NCI-H2029 treated with DMSO at 0.1 percent for 48 hours (cell line): Measurements from ENCODE around the gene ALK.

Experiments used
- DNase-seq: peaks from one replicate; lab custom pipeline; 2025; lab: John Stamatoyannopoulos, UW

Gene ALK

DNA sequence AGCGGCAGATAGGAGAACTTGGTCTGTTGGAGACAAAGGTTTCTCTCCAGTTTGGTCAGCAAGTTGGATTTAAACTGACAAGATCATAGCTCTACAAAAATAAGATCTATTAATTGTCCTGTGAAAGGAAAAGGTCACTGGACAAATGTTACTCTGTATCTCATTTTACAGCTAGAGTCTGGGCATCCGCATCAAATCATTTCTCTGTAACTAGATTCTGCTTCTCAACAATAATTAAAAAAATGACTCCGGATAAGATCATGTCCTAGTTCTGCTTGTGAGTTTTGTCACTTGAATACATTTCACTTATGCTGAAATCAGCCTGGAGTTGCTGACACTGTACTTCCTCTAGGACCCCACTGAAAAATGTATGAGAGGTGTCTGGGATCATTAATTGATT lies 310.8 kb downstream of the ALK start:
- DNase-seq = no peak

DNA sequence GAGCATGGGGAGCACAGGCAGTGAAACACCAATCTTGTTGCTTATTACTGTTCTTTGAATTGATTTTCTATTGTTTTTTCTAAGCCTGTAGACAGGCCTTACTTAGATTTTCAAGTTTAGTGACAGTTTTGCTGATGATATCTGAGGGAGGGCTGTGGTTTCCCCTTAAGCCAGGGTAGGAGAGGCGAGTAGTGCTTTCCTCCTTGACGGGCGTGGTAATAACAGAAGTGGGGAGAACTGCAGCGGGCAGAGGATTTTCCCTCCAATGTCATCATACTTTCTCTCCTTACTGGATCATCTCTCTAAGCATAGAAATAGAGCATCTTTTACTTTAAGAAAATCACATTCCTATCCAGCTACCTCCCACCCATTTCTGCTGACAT lies 314.4 kb downstream of the ALK start:
- DNase-seq = no peak

DNA sequence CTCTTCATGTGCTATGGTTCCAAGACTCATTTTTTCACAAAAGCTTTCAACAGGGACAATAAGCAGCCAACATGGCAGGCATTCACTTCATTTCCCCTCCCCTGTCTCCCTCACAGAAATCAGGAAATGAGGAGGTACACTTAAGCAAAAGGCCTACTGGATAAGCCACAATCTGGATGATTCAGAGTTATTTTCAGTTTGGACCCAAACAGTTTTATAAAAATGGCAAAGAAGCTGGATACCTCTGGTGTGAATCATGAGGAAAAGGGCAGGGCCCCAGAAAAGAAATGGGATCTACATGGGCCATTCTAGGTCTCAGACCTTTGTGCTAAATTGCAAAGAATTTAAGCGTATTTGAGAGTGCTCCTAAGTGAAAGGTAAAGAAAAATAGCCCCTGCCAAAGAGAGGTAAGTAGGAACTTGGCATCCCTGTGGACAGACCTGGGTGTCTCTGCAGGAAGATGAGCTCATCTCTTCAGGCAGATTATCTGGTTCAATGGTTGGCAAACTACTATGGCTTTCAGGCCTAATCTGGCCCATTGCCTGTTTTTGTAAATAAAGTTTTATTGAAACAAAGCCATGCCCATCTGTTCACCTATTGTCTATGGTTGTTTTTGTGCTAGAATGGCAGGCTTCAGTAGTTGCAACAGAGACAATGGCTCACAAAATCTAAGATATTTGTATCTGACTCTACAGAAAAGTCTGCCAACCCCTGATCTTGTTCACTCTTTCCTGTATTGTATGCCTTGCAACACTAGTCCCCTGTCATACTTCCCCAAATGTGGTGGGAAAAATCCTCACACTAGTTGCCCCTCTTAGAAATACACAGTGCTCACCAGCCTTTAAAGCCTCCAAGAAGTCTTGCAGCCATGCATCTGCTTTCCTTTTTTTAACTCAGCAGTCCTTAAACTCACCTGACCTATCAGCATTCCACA lies 315.0 kb downstream of the ALK start:
- DNase-seq = no peak

DNA sequence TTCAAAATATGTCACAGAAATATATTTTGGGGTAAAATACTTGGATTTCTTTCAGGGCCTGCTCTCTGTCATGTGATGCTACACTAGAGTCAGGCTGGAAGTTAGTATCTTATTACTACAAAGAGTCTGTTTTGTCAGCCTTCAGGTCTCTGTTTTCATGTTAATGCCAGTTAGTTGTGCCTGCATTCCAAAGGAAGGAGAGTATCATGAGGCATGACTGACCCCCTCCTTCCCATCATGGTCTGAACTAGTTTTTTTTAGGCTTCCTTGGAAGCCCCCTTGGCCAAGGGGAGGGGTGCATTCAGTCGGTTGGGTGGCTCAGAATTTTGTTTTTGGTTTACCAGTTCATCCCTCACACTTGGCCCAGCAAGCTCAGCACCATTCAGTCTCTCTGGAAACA lies 318.0 kb downstream of the ALK start:
- DNase-seq = no peak

DNA sequence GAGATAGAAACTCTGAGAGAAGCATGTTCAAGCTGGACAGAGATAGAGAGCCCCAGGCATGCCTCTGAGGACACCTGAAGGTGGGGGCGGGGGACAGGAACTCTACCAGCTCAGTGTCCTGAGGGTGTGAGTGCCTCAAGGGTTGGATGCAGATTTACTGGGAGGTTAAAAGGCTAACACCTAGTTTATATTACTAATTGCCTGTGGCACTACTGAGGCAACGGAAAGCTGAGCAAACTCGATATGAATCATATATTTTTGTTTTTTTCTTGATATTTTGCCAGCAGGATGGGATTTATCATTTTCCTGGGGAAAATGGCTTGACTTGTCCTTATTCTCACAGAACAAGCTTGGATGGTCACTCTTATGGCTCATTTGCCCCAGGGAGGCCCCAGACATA lies 319.5 kb downstream of the ALK start:
- DNase-seq = no peak

DNA sequence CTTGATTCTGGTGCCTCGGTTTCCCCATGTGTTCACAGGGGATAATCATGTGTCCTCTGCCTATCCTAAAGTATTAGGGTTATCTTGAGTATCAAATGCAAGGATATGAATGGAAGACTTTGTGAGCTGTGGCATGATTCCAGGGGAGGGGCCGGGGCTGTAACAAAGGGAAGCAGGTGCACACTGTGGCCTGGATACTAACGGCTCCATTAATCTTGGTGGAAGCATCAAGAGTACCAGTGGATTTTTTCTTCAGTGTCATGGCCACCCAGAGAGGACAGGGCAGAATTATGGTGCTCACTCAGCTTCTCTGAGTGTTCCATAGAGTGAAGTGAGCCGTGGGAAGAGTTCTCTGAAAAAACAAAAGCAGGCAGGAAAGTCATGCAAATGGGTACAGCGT lies 320.1 kb downstream of the ALK start:
- DNase-seq = no peak

DNA sequence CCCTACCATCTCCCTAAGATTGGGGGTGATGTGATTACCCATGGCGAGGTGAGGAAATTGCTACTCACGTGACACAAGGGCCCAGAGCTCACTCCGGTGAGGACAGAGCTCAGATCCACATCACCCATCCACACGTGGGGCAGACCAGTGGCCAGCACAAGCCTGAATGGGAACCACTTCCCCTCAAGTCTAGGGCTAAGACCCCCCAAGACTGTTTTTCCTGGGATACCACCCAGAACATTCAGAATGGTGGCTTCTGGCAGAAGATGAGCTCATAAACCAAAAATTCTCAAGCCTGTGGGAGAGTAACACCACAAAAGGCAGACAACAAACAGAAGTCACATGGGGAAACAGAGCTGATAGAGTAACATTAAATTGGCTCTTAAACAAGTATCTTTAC lies 321.4 kb downstream of the ALK start:
- DNase-seq = no peak

DNA sequence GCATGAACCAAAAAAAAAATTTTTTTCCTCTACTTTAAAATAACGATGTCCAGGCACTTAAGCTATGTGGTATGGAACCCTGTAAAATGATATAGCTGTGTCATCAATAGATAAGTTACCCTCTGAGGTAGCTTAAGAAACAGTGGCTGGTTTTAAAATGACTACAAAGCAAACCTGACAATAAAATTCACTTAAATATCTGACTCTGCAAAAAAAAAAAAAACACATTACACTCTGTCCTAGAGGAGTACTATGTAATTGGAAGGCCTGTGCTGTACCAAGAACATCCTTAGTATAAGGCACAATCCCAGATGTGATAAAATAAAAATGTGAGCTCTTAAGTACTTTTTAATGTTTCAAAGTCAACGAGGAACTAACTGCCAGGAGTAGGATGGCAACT lies 322.4 kb downstream of the ALK start:
- no peak for DNase-seq

DNA sequence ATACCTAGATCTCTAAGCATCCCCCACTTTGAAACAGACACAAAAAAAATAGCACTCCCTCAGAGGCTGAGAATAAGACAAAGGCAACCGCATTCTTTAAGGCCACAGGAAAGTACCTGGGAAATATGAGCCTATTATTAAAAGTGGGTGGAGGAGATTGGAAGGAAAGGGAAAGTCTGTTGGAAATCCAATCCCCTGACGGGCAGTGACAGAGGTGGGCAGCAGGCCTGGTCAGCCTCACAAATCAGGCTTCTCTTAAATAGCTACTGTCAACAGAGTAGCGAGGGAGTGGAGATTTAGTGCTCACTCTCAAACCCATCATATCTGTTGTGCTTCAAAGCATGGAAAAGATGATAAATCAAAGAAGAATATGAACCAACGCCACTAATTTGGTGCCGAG lies 324.4 kb downstream of the ALK start:
- DNase-seq = no peak

DNA sequence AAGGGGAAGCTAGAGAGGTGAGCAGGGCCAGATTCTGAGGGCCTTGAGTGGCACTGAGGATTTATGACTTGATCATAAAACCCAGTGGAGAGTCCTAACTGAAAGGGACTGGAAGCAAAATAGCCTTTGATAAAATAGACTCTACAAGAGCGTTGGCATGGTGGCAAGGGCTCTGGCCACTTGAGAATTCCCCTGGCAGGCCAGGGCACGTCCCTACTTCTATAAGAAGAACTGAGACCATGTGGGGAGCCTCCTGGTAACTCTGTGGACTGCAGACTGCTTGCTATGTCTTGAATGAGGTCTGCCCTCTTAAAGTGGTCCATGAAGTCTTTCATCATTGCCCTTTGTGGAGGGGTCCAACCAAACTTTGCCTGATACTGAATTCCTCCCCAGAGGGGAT lies 324.8 kb downstream of the ALK start:
- no peak for DNase-seq

DNA sequence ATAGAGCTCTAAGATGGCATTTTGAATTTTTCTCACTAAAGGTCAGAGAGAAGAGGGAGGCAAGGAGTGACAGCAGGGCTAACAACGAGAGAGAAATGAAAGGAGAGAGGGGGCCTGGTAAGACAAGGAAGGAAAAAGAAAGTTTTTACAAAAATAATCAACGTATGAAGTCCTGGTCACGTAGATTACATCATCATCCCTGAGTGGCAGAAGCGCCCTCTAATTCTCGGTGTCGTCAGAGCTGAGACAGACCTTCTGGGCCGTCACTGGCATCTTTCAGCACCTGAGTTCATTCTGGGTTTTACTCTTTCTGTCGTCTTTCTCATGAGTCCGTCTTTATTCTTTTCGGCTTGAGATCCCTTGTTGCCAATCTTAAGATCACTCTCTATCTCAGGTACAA lies 329.8 kb downstream of the ALK start:
- no peak for DNase-seq

DNA sequence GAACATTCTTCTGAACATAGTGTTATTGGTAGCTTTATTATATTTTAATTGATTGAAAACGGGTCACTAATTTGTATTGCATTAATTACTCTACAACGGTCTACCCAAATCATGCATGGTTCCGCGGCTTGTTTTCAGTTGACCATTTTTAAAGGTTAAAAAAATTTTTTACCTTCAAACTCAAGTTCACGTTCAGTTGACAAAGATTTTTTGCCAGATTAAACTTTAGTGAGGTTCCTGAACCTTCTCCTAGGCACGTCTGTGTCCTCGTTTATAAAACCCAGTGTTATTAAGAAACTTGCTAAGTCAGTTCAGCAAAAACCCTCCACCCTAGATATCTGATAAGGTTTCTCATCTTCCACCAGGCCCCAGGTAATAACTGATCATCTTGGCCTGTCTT lies 331.2 kb downstream of the ALK start:
- no peak for DNase-seq

DNA sequence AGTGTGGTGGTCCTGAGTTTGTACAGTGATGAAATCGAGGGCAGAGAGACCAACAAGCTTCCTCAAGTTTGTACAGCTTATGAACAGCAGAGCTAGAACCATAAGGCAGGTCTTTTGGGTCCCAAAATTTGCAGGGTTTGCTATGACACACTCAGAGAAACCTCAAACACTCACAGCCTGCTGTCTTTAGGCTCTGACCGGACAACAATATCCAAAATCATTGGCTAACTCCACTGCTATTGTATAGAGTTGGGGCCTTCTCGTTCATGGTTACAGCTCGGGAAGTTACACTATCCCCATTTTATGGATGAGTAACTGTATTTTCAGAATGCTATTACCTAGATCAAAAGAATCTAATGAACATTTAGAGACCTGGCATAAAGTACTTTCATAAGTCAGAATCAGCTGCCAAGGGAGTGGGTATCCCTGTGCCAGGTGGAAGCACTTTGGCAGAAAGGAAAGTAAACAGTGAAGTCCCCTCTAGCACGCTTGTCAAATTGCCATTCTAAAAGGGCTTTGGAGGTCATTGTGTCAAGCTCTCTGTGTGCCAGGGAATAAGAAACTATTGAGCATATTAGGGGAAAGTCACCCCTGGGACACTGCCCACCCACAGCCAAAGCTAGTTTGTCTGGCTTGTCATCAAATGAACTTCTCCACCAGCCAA lies 331.8 kb downstream of the ALK start:
- no peak for DNase-seq

DNA sequence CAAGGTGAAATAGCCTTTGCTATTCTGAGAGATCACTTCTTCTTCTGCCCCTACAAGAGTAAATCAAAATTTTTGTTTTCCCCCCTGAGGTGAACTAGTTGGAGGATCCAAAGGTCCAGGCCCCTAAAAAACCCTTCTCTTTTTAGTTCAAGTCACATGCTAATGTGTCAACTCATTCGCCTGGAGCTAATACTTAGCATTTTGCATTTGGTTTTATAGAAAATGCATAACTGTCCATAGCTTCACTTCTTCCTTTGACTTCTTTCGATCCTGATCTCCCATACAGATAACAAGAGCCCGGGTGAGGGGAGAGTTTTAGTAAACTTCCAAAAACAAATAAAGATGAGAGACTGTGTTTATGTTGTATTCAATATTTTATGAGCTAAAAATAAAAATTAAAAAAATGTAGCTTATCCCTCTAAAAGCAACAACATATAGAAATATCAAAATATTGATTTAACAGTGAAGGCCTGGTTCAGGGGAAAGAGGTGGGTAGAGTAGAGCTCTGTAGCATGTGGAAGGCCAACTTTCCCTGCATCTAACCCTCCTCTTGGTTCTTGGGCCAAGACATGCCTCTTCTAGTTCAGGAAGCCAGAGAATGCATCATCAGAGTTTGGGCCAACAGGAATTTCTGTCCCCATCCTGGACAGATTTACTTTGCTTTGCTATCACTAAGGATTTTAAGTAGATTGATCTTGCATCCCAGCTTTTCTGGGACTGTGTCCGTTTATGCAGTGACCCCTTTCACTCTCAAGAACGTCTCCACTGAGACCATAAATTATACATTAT lies 333.8 kb downstream of the ALK start:
- no peak for DNase-seq

DNA sequence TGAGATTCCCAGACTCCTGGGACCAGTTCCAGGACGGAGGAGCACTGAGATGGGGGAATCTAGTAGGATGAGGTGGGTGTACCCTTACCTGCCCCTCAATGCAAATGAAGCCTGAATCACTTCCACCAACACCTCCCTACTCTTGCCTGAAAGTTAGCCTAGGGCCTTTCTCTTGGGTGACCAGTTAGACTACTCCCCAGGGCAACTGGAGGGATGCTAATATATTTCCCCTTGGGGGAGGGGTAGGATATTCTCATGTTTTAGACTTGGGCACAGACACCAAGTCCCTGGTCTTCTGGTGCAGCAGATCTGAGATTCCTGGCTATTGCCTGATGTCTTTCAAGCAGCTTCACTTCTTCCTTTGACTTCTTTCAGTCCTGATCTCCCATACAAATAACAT lies 334.5 kb downstream of the ALK start:
- no peak for DNase-seq

DNA sequence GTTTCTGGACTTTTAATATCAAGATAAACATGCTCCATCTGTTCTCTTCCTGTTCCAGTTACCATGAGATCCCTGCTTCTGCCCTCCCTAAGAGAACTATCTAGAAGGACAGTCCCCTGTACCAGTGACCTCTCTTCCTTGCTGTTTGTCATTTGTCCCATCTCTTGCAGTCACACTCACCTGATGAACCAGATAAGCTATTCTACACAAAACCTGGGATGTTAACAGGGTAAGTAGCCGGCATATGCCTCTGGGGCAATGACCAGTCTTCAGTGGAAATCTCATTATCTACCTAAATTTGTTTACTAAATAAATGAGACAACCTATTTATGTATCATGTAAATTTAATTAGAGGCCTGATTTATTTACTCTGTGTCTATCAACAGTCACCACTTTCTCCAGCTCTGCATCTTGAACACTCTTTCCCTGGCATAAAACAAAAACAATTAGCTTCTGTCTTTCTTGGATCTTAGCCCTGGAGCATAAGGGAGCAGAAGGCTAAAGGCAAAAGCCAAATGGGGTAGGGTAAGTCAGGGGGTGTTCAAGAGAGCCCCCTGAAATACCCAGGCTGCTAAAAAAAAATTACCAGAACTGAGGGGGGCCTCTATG lies 337.7 kb downstream of the ALK start:
- no peak for DNase-seq

DNA sequence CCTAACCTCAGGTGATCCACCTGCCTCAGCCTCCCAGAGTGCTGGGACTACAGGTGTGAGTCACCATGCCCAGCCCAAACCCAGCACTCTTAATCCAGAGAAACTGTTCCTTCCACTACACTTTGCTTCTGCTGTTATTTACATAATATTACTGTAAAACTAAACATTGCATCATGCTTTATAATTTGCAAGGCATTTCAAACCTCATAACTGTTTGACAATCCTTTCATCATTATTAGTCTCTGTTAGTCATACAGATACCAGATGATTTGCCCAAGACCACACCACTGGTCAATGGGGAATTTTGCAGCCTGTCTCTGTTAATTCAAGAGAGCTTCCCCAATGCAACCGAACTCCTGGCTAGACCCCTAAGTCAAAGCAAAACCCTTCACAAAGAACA lies 338.3 kb downstream of the ALK start:
- no peak for DNase-seq

DNA sequence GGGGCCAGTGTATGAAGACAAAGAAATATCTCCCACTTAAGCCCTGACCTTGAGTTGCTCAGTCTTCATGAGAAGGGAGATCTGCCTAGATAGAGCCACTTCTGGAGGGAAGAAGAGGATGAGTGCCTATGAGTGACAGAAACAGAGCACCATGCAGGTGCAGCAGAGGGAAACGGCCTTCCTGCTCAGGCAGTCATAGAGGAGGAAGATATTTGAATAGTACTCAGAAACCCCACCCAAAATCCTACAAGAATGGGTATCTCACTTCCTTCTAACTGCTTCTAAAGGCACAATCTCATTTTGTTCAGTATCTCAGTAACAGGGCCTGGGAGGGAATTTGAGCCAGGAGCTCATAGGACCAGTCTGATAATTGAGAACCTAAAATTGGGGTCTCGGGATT lies 339.3 kb downstream of the ALK start:
- no peak for DNase-seq

DNA sequence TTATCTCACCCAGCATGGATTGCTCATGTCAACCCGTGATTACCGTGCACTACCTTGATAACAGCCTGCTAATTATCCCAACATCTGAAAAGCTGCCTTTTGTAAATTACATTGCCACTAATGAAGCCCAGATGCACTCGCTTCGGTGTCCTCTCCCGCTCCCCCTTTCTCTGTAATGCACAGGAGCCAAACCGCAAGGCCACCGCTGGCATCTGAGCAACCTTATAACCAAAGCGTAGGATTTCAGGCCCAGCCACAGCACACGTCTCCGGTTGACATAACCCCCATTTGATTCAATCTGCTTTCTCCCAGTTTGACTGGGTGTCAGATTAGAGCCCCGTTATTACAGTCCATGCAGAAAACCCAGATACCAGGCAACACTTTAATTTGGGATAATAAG lies 341.2 kb downstream of the ALK start:
- DNase-seq = no peak

DNA sequence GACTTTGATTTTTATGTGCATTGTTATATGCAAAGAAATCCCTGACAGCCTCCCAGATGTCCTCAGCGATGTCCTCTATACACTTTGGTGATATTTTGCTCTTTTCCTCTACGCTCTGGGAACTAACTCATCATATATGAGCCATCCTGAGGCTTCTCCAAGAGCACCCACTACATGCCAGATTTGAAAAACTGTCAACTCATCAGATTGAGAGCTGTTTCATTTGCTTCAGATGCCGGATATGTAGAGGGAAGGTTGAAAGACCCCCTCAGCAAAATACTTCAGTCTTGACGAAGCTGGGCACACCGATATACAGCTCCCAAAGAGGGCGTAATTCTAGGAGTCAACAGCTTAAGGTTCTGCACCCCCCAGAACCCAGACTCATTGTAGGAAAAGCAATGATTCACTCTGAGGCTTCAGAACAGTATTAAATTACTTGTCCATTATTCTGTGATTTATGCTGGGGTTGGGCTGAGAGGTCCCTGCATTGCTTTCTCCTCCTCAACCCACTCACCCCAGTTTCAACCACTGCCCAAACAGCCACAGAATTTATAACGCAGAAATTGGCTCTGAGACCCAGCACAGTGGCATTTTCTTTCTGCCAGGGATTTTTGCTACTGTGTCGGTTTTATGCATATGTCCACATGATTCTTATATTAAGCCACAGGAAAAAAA lies 341.8 kb downstream of the ALK start:
- DNase-seq = no peak

DNA sequence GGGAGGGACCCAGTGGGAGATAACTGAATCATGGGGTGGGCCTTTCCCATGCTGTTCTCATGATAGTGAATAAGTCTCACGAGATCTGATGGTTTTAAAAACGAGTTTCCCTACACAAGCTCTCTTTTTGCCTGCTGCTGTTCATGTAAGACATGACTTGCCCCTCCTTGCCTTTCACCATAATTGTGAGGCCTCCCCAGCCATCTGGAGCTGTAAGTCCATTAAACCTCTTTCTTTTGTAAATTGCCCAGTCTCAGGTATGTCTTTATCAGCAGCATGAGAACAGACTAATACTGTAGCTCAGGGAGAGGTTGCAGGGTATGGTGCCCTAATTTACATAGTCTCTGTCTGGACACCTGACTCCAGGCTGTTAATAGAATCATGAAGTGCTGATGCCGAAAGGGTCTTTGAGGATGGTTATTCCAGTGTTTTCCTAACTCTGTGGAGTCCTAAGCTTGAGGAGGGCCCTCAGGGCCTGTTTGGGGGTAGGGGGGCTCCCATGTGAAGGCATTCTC lies 343.2 kb downstream of the ALK start:
- no peak for DNase-seq

DNA sequence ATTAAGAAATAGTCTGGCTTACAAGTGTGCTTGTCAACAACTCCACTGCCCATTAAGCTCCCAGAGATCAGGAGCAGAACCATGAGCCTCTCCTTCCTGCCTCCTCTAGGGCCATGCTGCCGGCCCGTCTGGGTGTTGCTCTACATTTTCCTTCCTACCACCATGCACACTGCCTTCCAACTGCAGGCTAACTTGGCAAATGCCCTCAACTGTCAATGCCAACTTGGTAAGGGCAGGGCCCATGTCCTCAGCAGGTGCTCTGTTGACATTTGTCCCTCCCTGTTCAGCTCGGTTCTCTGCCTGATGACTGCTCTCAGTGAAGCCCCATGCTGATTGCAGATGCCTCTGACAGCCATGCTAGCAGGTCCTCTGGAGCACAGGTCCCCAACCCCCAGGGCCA lies 345.2 kb downstream of the ALK start:
- no peak for DNase-seq
